ENCODE measurements around the gene SPCS1. TPM values are rescaled to one million over a fixed set of nuclear protein-coding genes. Genes with fewer than 3 reads are reported as not detected.

Gene SPCS1
- total RNA-seq, 4 donors from 2014 or later, result 152 to 188 (median 162) TPM

DNA sequence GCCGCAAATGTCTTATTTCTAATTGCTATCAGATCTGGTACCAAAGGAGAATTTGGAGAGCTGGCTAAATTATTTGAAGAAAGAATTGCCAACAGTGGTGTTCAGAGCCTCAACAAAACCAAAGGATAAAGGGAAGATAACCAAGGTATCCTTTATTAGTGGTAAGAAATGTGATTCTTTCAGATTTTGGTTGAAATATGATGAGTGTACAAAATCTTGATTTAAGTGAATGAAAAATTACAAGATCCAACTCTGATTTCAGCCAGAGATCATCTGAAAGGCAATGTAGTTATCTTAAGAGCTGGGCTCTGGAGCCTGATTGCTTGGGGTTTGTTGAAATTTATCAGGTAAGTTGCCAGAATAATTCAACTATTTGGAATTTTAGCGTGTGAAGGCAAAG lies 15.3 kb upstream of the SPCS1 start:
- in situ Hi-C loops (cut with MboI; ENCODE audit: low sequenced_read_pairs in 4 of 4) (no loop called here), intact Hi-C loops (cut with DNase I; ENCODE audit: low total_unique reads) (no loop called here)
- Histone ChIP-seq H3K9me3 (no peaks in the 10 kb centered on the region), H3K27ac (no peak overlapping the region), H3K27me3 (no peaks in the 10 kb centered on the region), H3K4me1 (peaks cover 10 to 13% of the 10 kb centered on the region in 2 donors), H3K4me3 (no peak overlapping the region), H3K36me3 (peaks cover 8 to 86% of the 10 kb centered on the region in 2 donors)
- TF ChIP-seq POLR2A (IDR thresholded peaks at IDR 0.05), result no peak
- TF ChIP-seq, protein P1, sequence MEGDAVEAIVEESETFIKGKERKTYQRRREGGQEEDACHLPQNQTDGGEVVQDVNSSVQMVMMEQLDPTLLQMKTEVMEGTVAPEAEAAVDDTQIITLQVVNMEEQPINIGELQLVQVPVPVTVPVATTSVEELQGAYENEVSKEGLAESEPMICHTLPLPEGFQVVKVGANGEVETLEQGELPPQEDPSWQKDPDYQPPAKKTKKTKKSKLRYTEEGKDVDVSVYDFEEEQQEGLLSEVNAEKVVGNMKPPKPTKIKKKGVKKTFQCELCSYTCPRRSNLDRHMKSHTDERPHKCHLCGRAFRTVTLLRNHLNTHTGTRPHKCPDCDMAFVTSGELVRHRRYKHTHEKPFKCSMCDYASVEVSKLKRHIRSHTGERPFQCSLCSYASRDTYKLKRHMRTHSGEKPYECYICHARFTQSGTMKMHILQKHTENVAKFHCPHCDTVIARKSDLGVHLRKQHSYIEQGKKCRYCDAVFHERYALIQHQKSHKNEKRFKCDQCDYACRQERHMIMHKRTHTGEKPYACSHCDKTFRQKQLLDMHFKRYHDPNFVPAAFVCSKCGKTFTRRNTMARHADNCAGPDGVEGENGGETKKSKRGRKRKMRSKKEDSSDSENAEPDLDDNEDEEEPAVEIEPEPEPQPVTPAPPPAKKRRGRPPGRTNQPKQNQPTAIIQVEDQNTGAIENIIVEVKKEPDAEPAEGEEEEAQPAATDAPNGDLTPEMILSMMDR (IDR thresholded peaks at IDR 0.05 in 4 of 5, conservative IDR thresholded peaks at IDR 0.05 in 1 of 5), result no peak
- no peak for ATAC-seq
- no peak for DNase-seq

DNA sequence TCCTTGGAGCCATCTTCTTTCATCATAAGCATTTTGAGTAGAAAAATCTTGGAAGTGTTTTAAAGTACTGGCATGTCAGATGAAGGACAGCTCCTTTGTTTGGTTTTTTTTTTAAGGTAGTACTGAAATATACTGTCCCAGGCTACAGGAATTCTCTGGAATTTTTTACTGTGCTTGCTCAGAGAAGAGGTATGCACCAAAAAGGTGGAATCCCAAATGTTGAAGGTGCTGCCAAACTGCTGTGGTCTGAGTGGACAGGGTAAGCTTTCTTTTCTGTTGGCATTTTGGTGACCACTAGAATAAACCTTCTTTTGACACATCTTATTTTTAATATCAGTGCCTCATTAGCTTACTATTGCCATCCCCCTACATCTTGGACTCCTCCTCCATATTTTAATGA lies 12.8 kb upstream of the SPCS1 start:
- peaks cover 12 to 94% of the 10 kb centered on the region in 2 donors for H3K36me3 ChIP-seq
- H3K9me3 ChIP-seq, result no peaks in the 10 kb centered on the region
- in situ Hi-C loops (cut with MboI; ENCODE audit: low sequenced_read_pairs in 4 of 4), result no loop called here
- intact Hi-C loops (cut with DNase I; ENCODE audit: low total_unique reads), result no loop called here
- no peak overlapping the region for H3K27ac ChIP-seq
- DNase-seq (no peak), ATAC-seq (no peak)
- no peaks in the 10 kb centered on the region for H3K27me3 ChIP-seq
- no peaks in the 10 kb centered on the region for H3K4me1 ChIP-seq
- no peak for TF ChIP-seq POLR2A (IDR thresholded peaks at IDR 0.05)
- TF ChIP-seq, protein P1 (IDR thresholded peaks at IDR 0.05 in 4 of 5, conservative IDR thresholded peaks at IDR 0.05 in 1 of 5), result no peak
- no peak overlapping the region for H3K4me3 ChIP-seq

DNA sequence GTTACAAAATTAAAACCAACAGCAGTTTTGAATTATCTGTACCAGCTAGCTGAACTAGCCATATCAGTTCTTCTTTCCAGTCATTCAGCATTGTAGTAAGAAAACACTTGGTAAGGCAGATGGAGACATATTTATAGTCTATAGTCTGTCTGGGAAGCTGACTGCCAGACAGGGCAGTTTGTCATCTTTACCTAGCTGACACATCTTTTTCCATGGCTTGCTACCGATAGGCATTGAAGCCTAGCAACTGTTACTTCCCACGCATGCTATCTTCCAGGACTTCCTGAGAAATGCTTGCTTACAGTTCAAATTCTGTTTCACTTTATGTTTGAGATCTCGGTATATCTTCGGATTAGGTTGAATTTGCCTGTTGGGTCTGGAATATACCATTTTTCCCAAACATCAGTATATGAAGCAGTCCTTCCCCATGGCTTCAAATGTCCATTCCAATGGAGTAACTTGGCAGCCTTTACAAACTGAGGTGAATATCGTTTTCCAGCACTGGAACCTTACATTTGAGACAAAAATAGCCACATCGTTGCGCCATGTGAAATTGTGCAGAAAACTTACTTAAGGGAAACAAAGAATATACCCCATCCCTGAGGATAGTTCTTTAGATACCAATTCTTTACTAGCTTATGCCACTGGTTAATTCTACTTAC lies 11.2 kb upstream of the SPCS1 start:
- Histone ChIP-seq H3K27ac (no peak overlapping the region), H3K4me3 (no peak overlapping the region), H3K4me1 (no peaks in the 10 kb centered on the region), H3K9me3 (no peaks in the 10 kb centered on the region), H3K36me3 (peaks cover 12 to 86% of the 10 kb centered on the region in 2 donors), H3K27me3 (no peaks in the 10 kb centered on the region)
- TF ChIP-seq, protein P1 (IDR thresholded peaks at IDR 0.05 in 4 of 5, conservative IDR thresholded peaks at IDR 0.05 in 1 of 5), result no peak
- no peak for TF ChIP-seq POLR2A (IDR thresholded peaks at IDR 0.05)
- in situ Hi-C loops (cut with MboI; ENCODE audit: low sequenced_read_pairs in 4 of 4) (no loop called here), intact Hi-C loops (cut with DNase I; ENCODE audit: low total_unique reads) (no loop called here)
- DNase-seq (no peak), ATAC-seq (no peak)

DNA sequence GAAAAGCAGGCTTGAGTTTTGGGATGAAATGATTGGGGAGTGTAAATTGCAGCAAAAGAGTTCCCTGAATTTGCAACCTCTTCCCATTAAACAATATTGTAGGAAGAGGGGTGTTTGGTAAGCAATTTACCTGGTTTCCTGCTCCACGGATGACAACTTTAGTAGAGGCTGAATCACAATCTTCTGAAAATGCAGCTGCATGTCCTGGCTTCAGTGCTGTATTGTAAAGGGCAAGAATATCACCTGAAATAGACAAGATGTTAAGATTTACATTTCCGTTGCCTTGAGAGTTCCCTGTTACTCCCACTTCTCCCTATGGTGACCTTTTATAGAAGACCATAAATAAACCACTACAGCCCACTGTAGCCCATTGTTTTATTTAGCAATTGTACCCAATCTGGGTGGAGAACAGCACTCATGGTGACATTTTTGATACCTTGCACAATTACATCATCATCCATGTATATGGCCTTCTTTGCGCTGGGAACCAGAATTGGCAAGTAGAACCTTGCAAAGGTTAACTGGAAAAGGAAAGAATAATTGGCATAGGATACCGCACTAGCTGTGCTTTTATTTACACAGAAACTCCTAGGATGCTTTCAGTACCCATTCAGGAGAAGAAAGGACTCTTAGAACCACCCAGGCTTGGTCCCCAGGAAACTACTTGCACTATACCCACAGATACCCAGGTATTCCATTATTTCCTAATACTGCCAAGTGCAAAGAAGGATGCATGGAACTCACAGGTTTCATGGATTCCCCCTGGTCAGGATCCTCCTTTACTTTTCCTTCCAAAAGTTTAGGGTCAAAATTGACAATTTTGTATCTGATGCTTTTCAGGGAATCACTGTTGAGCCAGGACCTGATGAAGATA lies 9.9 kb upstream of the SPCS1 start:
- intact Hi-C loops (cut with DNase I; ENCODE audit: low total_unique reads), result no loop called here
- Histone ChIP-seq H3K27me3 (no peaks in the 10 kb centered on the region), H3K9me3 (no peaks in the 10 kb centered on the region), H3K27ac (no peak overlapping the region), H3K36me3 (peaks cover 12 to 72% of the 10 kb centered on the region in 2 donors), H3K4me3 (no peak overlapping the region), H3K4me1 (no peaks in the 10 kb centered on the region)
- TF ChIP-seq POLR2A (IDR thresholded peaks at IDR 0.05), result no peak
- TF ChIP-seq, protein P1 (IDR thresholded peaks at IDR 0.05 in 4 of 5, conservative IDR thresholded peaks at IDR 0.05 in 1 of 5), result no peak
- ATAC-seq (no peak), DNase-seq (no peak)
- in situ Hi-C loops (cut with MboI; ENCODE audit: low sequenced_read_pairs in 4 of 4), result no loop called here
